ENCODE data around the gene ZYG11A. TPM values are rescaled to one million over a fixed set of nuclear protein-coding genes. Genes with fewer than 3 reads are reported as not detected.

Gene ZYG11A
- total and polyA plus RNA-seq, 2 of the 8 experiments (the other 6 are each of a cell fraction or from before 2014, with no cell fraction given), result 0.89 to 2.6 TPM

- TF ChIP-seq MAX (IDR thresholded peaks at IDR 0.05), result no peak
- no peak for TF ChIP-seq SIN3A (conservative IDR thresholded peaks at IDR 0.05 in 1 of 2, IDR thresholded peaks at IDR 0.05 in 1 of 2; ENCODE audit: low read depth in 1 of 2, low read length in 2 of 2)
- no peak for TF ChIP-seq RXRA (IDR thresholded peaks at IDR 0.05; ENCODE audit: insufficient read depth, low read depth, low read length)
Measured at GRCh38 chr1:52914463-52914862, 71.9 kb downstream of the ZYG11A start (continued).
